OCI-LY1 (cell line): ENCODE data around the gene OR2A12.

Source experiments
- H2AFZ ChIP-seq: fragments of 200-600 bp; sonication (generic), shearing (Covaris generic); 2 replicates; pipeline ENCODE4 v1.6.0; 2014; ENCODE audit warnings: antibody characterized with exemption, mild to moderate bottlenecking, low read length
- H3F3A ChIP-seq: fragments of 200-600 bp; sonication (generic), shearing (Covaris generic); 2 replicates; pipeline ENCODE4 v1.6.0; 2014; ENCODE audit warnings: mild to moderate bottlenecking, antibody characterized with exemption, low read length, moderate library complexity; ENCODE audit not compliant: insufficient read depth
- H3K27ac ChIP-seq: fragments of 200-600 bp; sonication (generic); 2 replicates; pipeline ENCODE4 v1.5.1; 2014; ENCODE audit warnings: low read length, mixed run types, mild to moderate bottlenecking, low read depth; ENCODE audit not compliant: poor library complexity, severe bottlenecking
- H3K27me3 ChIP-seq: fragments of 200-600 bp; sonication (generic); 2 replicates; pipeline ENCODE4 v1.6.0; 2014; ENCODE audit warnings: antibody characterized with exemption, mild to moderate bottlenecking, low read length, moderate library complexity; ENCODE audit not compliant: insufficient read depth
- H3K36me3 ChIP-seq: fragments of 200-600 bp; sonication (generic); 2 replicates; pipeline ENCODE4 v1.6.1; 2014; ENCODE audit warnings: mild to moderate bottlenecking, antibody characterized with exemption, low read length, moderate library complexity, mixed read lengths; ENCODE audit not compliant: insufficient read depth
- H3K4me1 ChIP-seq: fragments of 200-600 bp; sonication (generic); 2 replicates; pipeline ENCODE4 v1.5.1; 2014; ENCODE audit warnings: mild to moderate bottlenecking, low read length, moderate library complexity; ENCODE audit not compliant: insufficient read depth, severe bottlenecking
- H3K4me2 ChIP-seq: fragments of 200-600 bp; sonication (generic), shearing (Covaris generic); 2 replicates; pipeline ENCODE4 v1.6.1; 2014; ENCODE audit warnings: low read length
- H3K4me3 ChIP-seq: fragments of 200-600 bp; sonication (generic); 2 replicates; pipeline ENCODE4 v1.5.1; 2014; ENCODE audit warnings: low read length, low read depth, mild to moderate bottlenecking, mixed read lengths; ENCODE audit not compliant: poor library complexity, severe bottlenecking
- H3K79me2 ChIP-seq: fragments of 200-600 bp; shearing (Covaris generic); 2 replicates; pipeline ENCODE4 v1.6.1; 2016; ENCODE audit warnings: mixed run types, low read length, mixed read lengths; ENCODE audit not compliant: insufficient read depth
- H3K9ac ChIP-seq: fragments of 200-600 bp; sonication (generic), shearing (Covaris generic); 2 replicates; pipeline ENCODE4 v1.6.1; 2014; ENCODE audit warnings: mild to moderate bottlenecking, low read length, mixed read lengths
- H3K9me2 ChIP-seq: fragments of 200-600 bp; sonication (generic), shearing (Covaris generic); 2 replicates; pipeline ENCODE4 v1.6.1; 2014; ENCODE audit warnings: low read depth, mild to moderate bottlenecking, low read length, mixed read lengths
- H3K9me3 ChIP-seq: fragments of 200-600 bp; shearing (Covaris generic); 2 replicates; pipeline ENCODE4 v1.6.1; 2014; ENCODE audit warnings: low read length, mixed read lengths
- H4K20me1 ChIP-seq: fragments of 200-600 bp; sonication (generic), shearing (Covaris generic); 2 replicates; pipeline ENCODE4 v1.6.0; 2016; ENCODE audit warnings: mild to moderate bottlenecking, low read length; ENCODE audit not compliant: insufficient read depth
- EZH2 ChIP-seq: fragments of 200-600 bp; sonication (generic), shearing (Covaris generic); IDR thresholded peaks from 2 replicates; pipeline ENCODE4 v1.8.0; 2017; ENCODE audit warnings: borderline replicate concordance, mixed run types, mild to moderate bottlenecking, antibody characterized with exemption, low read length, moderate library complexity, mixed read lengths
- TF ChIP-seq, protein P1 (sequence below): fragments of 200-600 bp; sonication (generic), shearing (Covaris generic); IDR thresholded peaks from 2 replicates; pipeline ENCODE4 v1.5.1; 2017; ENCODE audit warnings: mild to moderate bottlenecking, antibody characterized with exemption, low read length, moderate library complexity, mixed read lengths

OR2A12 gene

DNA sequence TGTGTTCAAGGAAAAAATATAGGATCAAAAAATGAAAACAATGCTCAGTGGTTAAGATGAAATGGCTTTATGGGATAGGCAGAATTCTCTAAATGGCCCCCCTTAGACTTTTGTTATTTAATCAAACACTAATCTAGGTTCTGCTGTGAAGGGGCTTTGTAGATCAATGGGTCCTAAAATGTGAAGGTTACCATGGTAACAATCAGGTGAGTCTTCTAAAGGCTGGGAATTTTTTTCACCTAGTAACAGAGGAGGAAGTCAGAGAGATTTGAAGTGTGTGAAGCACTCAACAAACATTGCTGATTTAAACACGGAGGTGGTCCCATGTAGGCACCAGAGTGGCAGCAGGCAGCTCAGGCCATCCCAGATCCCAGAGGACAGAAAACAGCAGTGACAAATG is 48.0 kb downstream of the OR2A12 start:
- Histone ChIP-seq H3K4me2 (no peak overlapping the region), H3K27ac (no peak overlapping the region), H2AFZ (no peak overlapping the region), H3K4me3 (no peak overlapping the region), H3K9me2 (no peaks in the 10 kb centered on the region), H3K79me2 (no peaks in the 10 kb centered on the region), H3K9ac (no peak overlapping the region), H3K27me3 (no peaks in the 10 kb centered on the region), H3K4me1 (no peaks in the 10 kb centered on the region), H4K20me1 (no peaks in the 10 kb centered on the region), H3F3A (no peaks in the 10 kb centered on the region), H3K9me3 (no peaks in the 10 kb centered on the region), H3K36me3 (no peaks in the 10 kb centered on the region)
- TF ChIP-seq, protein P1, sequence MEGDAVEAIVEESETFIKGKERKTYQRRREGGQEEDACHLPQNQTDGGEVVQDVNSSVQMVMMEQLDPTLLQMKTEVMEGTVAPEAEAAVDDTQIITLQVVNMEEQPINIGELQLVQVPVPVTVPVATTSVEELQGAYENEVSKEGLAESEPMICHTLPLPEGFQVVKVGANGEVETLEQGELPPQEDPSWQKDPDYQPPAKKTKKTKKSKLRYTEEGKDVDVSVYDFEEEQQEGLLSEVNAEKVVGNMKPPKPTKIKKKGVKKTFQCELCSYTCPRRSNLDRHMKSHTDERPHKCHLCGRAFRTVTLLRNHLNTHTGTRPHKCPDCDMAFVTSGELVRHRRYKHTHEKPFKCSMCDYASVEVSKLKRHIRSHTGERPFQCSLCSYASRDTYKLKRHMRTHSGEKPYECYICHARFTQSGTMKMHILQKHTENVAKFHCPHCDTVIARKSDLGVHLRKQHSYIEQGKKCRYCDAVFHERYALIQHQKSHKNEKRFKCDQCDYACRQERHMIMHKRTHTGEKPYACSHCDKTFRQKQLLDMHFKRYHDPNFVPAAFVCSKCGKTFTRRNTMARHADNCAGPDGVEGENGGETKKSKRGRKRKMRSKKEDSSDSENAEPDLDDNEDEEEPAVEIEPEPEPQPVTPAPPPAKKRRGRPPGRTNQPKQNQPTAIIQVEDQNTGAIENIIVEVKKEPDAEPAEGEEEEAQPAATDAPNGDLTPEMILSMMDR, result no peak
- no peak for TF ChIP-seq EZH2

DNA sequence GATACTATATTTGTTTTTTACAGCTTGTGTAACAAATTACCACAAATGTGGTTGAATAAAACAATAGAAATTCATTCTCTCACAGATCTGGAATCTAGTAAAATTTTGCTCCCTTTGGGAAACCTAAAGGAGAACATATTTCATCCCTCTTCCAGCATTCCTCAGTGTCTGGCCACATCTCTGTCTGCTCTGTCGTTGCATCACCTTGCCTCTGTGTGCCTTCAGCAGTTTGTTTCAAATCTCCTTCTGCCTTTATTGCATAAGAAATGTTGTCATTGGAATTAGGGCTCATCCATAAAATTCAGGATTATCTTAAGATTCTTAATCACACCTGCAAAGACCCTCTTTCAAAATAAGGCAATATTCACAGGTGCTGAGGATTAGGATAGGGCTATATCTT is 51.4 kb downstream of the OR2A12 start:
- H3K27ac ChIP-seq, result no peak overlapping the region
- H3K4me1 ChIP-seq, result no peaks in the 10 kb centered on the region
- H3F3A ChIP-seq, result no peaks in the 10 kb centered on the region
- no peaks in the 10 kb centered on the region for H3K9me2 ChIP-seq
- no peaks in the 10 kb centered on the region for H4K20me1 ChIP-seq
- TF ChIP-seq, protein P1, result no peak
- no peak overlapping the region for H3K4me2 ChIP-seq
- no peaks in the 10 kb centered on the region for H3K9me3 ChIP-seq
- H3K27me3 ChIP-seq, result no peaks in the 10 kb centered on the region
- no peaks in the 10 kb centered on the region for H3K79me2 ChIP-seq
- H2AFZ ChIP-seq, result no peak overlapping the region
- H3K36me3 ChIP-seq, result no peaks in the 10 kb centered on the region
- H3K9ac ChIP-seq, result no peak overlapping the region
- H3K4me3 ChIP-seq, result no peak overlapping the region

DNA sequence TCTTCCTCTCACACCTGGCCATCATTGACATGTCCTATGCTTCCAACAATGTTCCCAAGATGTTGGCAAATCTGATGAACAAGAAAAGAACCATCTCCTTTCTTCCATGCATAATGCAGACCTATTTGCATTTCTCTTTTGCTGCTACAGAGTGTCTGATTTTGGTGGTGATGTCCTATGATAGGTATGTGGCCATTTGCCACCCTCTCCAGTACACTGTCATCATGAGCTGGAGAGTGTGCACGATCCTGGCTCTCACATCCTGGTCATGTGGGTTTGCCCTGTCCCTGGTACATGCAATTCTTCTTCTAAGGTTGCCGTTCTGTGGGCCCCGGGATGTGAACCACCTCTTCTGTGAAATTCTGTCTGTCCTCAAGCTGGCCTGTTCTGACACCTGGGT is 56.1 kb downstream of the OR2A12 start:
- H3K36me3 ChIP-seq, result no peaks in the 10 kb centered on the region
- no peaks in the 10 kb centered on the region for H3K9me2 ChIP-seq
- H3K79me2 ChIP-seq, result no peaks in the 10 kb centered on the region; the same call in 1 of the 2 replicates
- no peak overlapping the region for H3K4me3 ChIP-seq
- no peaks in the 10 kb centered on the region for H4K20me1 ChIP-seq
- TF ChIP-seq, protein P1, result no peak
- TF ChIP-seq EZH2, result no peak
- H3K4me1 ChIP-seq, result no peaks in the 10 kb centered on the region
- H2AFZ ChIP-seq, result no peak overlapping the region
- no peak overlapping the region for H3K27ac ChIP-seq
- H3K9me3 ChIP-seq, result no peaks in the 10 kb centered on the region
- no peaks in the 10 kb centered on the region for H3K27me3 ChIP-seq
- no peaks in the 10 kb centered on the region for H3F3A ChIP-seq
- H3K4me2 ChIP-seq, result no peak overlapping the region
- H3K9ac ChIP-seq, result no peak overlapping the region
